ENCODE results near the gene PIAS4.

The PIAS4 gene

GRCh38 chr19:3975637-3976087 lies 31.9 kb upstream of the PIAS4 start:
- DNase-seq = no peak

GRCh38 chr19:3976495-3977241 lies 30.9 kb upstream of the PIAS4 start:
- DNase-seq = peak in 3 of 42 donors; percentile 38 to 68 (median 54)
- intact Hi-C loops (cut with DNase I) = loop anchor here (10.0 kb wide), 1 partner anchor 212 kb away; the partner anchor contains the start of genes APBA3 and MRPL54

More at GRCh38 chr19:3975637-3976087, 31.9 kb upstream of the PIAS4 start:
- intact Hi-C loops (cut with DNase I) = loop anchor here (10.0 kb wide), 1 partner anchor 211 kb away; the partner anchor contains the start of genes APBA3 and MRPL54

GRCh38 chr19:3977242-3978143 lies 30.0 kb upstream of the PIAS4 start:
- intact Hi-C loops (cut with DNase I) = loop anchor here (10.0 kb wide), 1 partner anchor 213 kb away; the partner anchor contains the start of genes APBA3 and MRPL54
- DNase-seq = no peak

DNA sequence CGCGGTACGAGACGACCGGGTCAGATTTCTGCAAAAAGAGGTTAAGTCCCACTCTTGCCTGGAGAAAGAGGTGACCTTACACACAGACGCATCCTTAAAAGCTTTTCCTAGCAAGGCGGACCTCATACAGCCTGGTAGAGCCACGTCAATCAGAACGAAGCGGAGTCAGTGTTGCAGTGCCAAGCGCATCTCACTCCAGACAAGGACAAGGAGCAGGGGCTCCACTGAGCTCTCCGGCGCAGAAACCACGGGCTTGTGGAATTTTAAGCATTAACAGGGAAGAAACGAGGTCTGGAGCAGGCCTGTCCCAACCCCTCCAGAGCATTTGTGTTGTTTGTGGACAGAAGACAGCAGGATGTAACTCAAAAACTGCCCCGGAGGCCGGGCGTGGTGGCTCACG lies 29.4 kb upstream of the PIAS4 start:
- intact Hi-C loops (cut with DNase I) = loop anchor here (10.0 kb wide), 1 partner anchor 213 kb away; the partner anchor contains the start of genes APBA3 and MRPL54
- DNase-seq = no peak

DNA sequence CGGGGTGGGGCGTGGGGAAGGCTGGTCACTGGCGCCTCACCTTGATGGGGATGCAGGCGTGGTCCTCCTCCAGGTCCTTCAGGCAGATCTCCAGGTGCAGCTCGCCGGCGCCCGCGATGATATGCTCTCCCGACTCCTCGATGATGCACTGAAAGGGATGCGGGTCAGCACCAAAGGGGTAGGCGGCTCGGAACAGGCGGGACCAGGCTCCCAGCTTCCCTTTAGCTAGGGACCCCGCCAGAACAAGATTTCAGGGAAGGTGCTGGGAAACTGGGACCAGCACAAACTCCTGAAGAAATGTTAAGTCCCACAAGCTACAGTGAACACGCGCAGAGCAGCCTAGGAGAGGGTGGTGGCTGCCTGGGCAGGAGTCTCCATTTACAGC lies 28.3 kb upstream of the PIAS4 start:
- DNase-seq = no peak
- intact Hi-C loops (cut with DNase I) = loop anchor here (10.0 kb wide), 1 partner anchor 214 kb away; the partner anchor contains the start of genes APBA3 and MRPL54

DNA sequence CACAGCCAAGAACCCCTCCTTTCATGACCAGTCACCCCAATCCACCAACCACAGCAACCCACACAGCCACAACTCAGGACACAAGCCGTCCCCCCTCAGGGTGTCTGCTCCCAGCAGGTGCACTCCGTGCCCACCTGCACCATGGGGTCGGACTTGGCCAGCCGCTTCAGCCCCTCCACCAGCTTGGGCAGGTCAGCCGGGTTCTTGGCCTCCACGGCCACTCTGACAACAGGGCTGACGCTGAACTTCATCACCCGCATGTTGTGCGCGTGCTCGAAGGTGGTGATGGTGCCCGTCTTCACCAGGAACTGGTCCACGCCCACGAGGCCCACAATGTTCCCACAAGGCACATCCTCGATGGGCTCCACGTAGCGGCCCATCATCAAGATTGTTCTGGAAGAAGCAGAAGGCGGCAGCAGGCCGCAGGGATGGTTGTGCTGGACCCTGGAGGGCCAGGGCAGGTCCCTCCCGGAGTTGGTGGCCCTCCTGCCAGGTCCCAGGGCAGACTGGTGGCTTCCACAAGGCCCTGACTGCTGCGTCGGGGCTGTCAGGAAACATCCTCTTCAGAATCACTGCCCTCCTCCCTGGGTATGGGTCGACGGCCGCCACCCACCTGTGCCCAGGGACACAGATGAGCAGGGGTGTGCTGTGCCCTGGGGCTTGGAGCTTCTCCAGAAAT lies 27.7 kb upstream of the PIAS4 start:
- no peak for DNase-seq
- intact Hi-C loops (cut with DNase I) = loop anchor here (10.0 kb wide), 1 partner anchor 215 kb away; the partner anchor contains the start of genes APBA3 and MRPL54

DNA sequence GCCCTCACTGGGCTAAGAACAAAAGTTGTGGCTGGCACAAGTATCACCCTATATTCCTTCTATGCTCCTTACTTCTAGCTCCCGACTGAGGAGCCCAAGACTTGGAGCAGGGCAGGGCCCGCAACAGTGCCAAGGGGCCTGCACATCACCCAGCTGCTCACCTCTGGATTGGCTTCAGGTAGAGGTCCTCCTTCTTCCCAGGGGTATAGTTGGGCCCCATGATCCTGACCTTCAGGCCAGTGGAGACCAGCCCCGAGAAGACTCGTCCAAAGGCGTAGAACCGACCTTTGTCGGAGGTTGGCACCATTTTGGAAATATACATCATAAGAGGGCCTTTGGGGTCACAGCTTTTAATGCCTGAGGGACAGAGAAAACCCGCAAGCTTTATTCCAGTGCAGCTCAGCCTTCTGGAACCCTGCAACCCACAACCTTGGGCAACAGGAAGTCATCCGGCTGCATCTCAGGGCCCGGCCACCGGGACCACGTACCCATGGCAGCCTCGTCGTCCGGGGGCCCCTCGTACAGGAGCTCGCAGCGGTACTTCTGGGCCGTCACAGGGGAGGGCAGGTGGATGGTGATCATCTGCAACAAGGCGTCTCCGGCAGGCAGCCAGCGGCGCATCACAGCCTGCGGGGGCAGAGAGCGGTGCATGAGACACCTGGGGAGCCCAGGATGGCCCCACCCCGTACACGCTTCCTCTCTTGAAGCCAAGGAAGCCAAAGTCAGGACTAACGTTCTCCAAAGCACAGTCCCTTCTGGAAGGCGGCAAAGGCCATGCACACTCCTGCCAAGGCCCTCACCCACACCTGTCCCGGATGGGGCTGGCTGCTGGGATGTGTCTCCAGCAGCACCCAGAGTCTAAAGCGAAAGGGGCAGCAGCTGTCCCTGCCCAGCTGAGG lies 26.9 kb upstream of the PIAS4 start:
- intact Hi-C loops (cut with DNase I) = no loop called here

GRCh38 chr19:3981373-3981735 lies 26.2 kb upstream of the PIAS4 start:
- intact Hi-C loops (cut with DNase I) = no loop called here
- DNase-seq = no peak

More for the DNA sequence above, 26.9 kb upstream of the PIAS4 start:
- DNase-seq = peak in 8 of 42 donors; percentile 13 to 63 (median 40)

- no peak for DNase-seq
- intact Hi-C loops (cut with DNase I) = no loop called here
These were observed 25.5 kb upstream of the PIAS4 start for GRCh38 chr19:3981736-3982681.

GRCh38 chr19:3982701-3983541 lies 24.6 kb upstream of the PIAS4 start:
- intact Hi-C loops (cut with DNase I) = no loop called here
- peak in 2 of 42 donors; percentile 46 to 73 for DNase-seq

DNA sequence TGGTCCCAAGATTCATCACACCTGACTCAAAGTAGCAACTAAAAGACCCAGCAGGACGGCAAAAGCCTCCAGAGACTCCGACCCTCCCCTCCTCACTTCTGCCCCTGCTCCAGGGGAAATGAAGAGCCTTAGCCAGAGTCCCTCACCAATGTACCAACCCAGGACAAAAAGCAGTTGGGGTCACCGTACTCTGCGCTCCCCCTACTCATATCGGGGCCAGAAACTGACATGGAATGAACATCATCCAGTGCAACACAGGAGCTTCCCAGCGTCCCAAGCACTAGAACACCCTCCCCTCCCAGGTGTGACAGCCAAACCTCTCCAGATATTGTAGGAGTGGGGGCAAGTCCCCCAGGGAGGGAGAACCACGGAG lies 24.0 kb upstream of the PIAS4 start:
- intact Hi-C loops (cut with DNase I) = no loop called here
- no peak for DNase-seq

- intact Hi-C loops (cut with DNase I) = no loop called here
- DNase-seq = peak in 1 of 42 donors; percentile 36
These were observed 23.5 kb upstream of the PIAS4 start for GRCh38 chr19:3983936-3984583.

DNA sequence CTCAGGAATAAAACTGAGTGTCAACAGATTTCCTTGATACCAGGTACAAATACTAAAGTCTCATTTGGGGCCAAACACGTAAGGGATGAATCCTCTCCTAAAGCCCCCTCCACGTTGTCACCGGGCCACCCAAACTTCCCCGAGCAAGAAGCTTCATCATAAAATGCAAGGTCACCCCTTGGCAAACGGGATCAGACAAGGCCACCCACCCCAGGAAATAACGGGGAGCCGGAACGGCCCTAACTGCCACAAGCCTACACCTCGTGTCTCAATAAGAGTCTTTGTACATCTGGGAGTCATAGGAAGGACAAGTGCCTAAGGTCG lies 23.0 kb upstream of the PIAS4 start:
- DNase-seq = no peak
- intact Hi-C loops (cut with DNase I) = no loop called here

- intact Hi-C loops (cut with DNase I) = loop anchor here (5.0 kb wide), 2 partner anchors 82 to 197 kb away; partner anchors contain the start of genes ANKRD24, SIRT6 and ZBTB7A
- DNase-seq = peak; percentile 76 to 96 (median 89)
These were observed 22.5 kb upstream of the PIAS4 start, which contains the start of gene EEF2 for GRCh38 chr19:3984908-3985642. Gene EEF2 (minus strand): TSS chr19:3985463. CDS start chr19:3985380, 83 bp downstream.

All from head of caudate nucleus (tissue), 42 donors.